Renal cortical epithelial cell (primary cell): Measurements from ENCODE around the gene MUC5B. TPM values are rescaled to one million over a fixed set of nuclear protein-coding genes. Genes with fewer than 3 reads are reported as not detected.
"Not testable (repeated sequence)": the region's sequence is repeated elsewhere in the genome, so short reads cannot be mapped to it uniquely, and the experiment has no call there.

Source experiments
- DNase-seq: peaks from one replicate; pipeline ENCODE4 v3.0.0-alpha.2; 2011; ENCODE audit warnings: low read depth
- total RNA-seq: library from RNA; depleted of rRNA; stranded (reverse); fragments of >200 nt; gene quantifications from 2 replicates; pipeline ENCODE4 v1.2.3, GENCODE V29; 2014

MUC5B gene
- total RNA-seq, 1 donor from 2014 or later: not detected

GRCh38 chr11:1264444-1264843 lies 41.6 kb downstream of the MUC5B start:
- DNase-seq: peak; percentile 79

GRCh38 chr11:1265480-1265879 lies 42.6 kb downstream of the MUC5B start:
- not testable (repeated sequence) for DNase-seq

- not testable (repeated sequence) for DNase-seq
Measured at GRCh38 chr11:1266976-1267375, 44.1 kb downstream of the MUC5B start.

- DNase-seq: peak; percentile 6
Measured at GRCh38 chr11:1267441-1268100, 44.7 kb downstream of the MUC5B start.

- DNase-seq: no peak
Measured at GRCh38 chr11:1269957-1270356, 47.1 kb downstream of the MUC5B start.

- no peak for DNase-seq
Measured at GRCh38 chr11:1270476-1270875, 47.6 kb downstream of the MUC5B start.

- no peak for DNase-seq
Measured at GRCh38 chr11:1271002-1271401, 48.1 kb downstream of the MUC5B start.

- no peak for DNase-seq
Measured at GRCh38 chr11:1271406-1271805, 48.5 kb downstream of the MUC5B start.

- DNase-seq: no peak
Measured at GRCh38 chr11:1271927-1272326, 49.1 kb downstream of the MUC5B start.

- no peak for DNase-seq
Measured at GRCh38 chr11:1272531-1272930, 49.7 kb downstream of the MUC5B start.

- DNase-seq: no peak
Measured at GRCh38 chr11:1274501-1274900, 51.6 kb downstream of the MUC5B start.

- no peak for DNase-seq
Measured at GRCh38 chr11:1275021-1275420, 52.2 kb downstream of the MUC5B start.

- no peak for DNase-seq
Measured at GRCh38 chr11:1276041-1276790, 53.4 kb downstream of the MUC5B start.

- no peak for DNase-seq
Measured at GRCh38 chr11:1276866-1277615, 54.2 kb downstream of the MUC5B start.

GRCh38 chr11:1277936-1278512 lies 55.2 kb downstream of the MUC5B start:
- no peak for DNase-seq

GRCh38 chr11:1278766-1279673 lies 56.2 kb downstream of the MUC5B start:
- DNase-seq: no peak

- no peak for DNase-seq
Measured at GRCh38 chr11:1279674-1280055, 56.8 kb downstream of the MUC5B start.

- DNase-seq: no peak
Measured at GRCh38 chr11:1280116-1281035, 57.5 kb downstream of the MUC5B start.

GRCh38 chr11:1281326-1281973 lies 58.6 kb downstream of the MUC5B start:
- DNase-seq: no peak

- no peak for DNase-seq
Measured at GRCh38 chr11:1281974-1282365, 59.1 kb downstream of the MUC5B start.
